Activated CD8-positive, alpha-beta memory T cell treated with anti-CD3 and anti-CD28 coated beads for 24 hours (primary cell): ENCODE data around the gene BATF.
A peak's percentile ranks its signal among the peaks of the same experiment; 100 is the strongest.

Source experiments
- DNase-seq: peaks from one replicate; pipeline ENCODE4 v3.0.0-alpha.2; 2020

The BATF gene

DNA sequence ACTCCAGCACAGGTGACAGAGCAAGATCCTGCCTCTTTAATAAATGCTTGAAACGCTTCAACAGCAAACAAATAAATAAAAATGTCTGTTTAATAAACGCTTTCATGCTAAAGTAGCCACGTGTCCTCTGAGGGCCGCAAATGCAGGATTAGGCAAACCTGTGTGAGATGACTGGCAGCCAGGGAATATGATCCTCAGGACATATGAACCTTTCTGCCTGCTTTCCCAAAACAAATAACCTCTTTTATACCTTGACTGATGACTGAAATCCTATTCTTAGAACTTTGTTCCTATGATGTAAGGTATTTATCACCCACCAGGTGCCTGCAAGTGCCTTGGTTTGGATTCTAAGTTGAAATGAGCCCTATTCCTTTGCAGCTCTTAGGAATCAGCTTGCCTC lies 41.7 kb downstream of the BATF start:
- DNase-seq, result no peak

DNA sequence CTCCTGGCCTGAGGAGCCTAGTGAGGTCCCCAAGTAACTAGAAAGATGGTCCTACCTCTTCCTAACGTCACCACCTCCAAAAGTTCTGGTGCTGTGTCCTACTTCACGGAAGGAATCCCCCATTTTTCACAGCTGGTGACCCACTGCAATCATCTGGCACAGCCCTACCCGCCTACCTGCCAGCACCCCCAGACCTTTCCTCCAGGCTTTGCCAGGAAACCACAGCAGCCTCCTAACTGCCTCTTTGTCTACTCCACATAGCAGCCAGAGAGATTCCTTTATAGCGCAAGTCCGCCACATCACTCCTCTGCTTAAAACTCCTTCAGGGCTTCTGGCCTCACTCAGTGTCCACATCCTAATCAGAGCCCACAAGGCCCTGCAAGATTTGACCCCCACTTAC lies 42.8 kb downstream of the BATF start:
- no peak for DNase-seq

DNA sequence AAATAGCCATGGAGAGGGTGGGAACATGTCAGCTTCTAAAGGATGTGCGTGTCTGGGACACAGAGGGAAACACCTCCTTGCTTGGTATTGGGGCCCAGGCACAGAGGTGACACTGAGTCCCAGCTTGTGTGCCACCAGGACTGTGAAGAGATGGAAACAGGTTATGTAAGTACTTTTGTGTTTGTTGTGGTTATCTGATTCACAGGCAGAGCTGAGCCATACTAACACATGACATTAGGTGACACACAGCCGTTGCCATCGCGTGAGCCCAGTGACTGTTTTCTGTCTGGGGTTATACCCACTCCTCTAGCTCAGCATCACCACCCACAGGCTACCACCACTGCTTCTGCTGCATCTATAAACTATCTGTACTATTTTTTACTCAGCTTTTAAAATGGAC lies 44.1 kb downstream of the BATF start:
- DNase-seq, result peak; percentile 84

DNA sequence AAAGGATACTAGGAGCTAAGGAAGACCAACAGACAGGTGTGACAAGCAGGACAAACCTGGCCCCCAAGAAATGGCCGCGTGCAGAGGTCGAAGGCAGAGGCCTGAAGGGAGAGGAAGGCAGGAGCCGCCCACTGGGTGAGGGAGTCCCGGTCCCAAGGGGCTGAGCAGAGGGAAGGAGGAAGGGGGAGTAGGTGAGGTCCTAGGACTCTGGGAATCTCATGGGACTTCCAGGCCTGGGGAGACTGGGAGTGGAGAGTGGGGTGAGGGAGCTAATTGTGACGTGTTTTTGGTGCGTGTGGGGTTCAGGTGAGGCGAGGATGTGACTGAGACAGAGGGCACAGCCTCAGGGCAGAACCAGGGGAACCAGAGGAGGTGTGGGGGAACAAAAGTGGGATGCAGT lies 44.5 kb downstream of the BATF start:
- DNase-seq, result peak; percentile 81

DNA sequence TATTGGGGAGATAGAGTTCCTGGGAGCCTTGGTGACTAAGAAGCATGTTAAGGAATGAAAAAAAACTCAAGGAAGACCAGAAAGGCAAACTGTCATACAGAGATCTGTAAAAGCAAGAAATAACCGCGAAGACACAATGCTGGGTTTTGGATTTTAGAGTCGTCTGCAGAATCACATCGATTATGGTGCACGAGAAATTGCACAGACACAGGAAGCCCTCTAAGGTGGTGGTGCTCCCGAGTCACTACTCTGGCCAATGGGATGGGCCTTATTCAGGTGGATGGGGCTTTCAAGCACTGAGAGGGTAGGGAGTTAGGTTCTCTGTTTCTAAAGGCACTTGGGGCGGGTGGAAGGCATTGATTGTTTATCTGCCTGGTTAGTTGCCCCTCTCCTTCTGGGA lies 45.9 kb downstream of the BATF start:
- DNase-seq, result no peak

DNA sequence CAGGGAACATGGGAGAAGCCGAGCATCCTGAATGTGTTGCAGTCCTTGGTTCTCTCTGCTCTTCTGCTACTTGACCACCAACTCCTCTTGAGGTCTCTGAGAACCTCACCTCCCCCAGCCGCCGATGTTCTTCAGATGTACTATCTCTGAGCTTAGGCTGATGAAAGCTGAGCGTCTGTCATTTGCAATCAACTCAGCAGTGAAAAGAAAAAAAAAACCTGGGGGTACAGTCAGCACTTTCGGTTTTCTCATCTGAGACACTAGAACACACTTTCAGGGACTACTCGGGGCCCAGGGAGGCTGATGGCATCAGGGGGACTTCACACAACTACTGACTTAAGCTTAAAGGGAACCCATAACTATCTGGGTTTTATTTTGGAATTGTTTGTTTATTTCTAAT lies 46.5 kb downstream of the BATF start:
- no peak for DNase-seq

DNA sequence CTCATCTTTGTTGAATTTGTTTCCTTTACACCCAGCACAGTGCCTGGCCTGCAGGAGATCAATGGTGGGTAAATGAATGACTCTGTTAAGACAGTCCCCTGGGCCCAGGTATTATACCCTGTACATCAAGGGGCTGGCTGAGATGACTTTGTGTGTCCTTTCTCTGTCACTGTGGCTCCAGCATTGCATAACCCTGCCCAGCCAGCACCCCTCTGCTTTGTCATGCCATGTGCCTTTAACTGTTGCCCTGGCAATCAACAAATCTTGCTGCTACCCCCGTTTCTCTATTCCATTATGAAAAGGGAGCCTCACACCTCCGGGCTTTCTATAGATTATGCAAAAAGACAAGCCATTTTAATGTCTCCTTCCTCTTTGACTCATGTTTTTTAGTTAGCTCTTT lies 48.5 kb downstream of the BATF start:
- DNase-seq, result no peak

DNA sequence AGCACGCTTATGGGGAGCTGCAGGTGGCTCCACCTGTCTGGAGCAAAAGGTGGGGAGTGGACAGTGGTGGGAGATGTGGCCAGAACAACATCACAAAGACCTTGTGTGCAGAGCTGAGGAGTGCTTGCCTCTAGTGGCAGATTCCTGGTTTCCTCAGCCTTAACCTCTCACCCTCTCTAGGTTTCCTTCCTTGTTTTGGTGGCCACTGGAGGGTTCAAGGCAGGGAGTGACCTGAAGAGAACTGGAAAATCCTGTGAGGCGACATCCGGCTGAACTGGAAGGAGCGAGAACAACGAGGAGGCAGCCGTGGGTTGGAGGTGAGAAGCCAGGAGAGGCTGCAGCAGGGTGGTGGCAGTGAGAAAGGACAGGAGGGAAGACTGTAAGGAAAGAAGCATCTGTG lies 49.8 kb downstream of the BATF start:
- DNase-seq, result no peak

DNA sequence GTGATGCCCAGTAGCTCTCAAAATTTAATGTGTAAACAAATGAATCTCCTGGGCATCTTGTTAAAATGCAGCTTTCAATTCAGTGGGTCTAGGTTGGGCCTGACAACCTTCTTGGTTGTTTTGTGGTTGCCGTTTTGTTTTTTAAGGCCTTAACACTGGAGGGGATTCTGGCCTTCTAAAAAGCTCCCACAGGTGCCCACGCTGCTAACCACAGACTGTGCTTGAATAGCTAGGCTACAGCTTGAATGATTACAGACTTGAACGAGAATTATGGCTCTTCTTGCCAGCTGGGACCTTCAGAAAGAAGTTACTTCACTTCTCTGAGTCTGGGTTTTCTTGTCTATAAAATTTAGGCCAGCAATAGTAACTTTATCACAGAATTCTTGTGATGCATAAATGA lies 54.8 kb downstream of the BATF start:
- DNase-seq, result no peak

DNA sequence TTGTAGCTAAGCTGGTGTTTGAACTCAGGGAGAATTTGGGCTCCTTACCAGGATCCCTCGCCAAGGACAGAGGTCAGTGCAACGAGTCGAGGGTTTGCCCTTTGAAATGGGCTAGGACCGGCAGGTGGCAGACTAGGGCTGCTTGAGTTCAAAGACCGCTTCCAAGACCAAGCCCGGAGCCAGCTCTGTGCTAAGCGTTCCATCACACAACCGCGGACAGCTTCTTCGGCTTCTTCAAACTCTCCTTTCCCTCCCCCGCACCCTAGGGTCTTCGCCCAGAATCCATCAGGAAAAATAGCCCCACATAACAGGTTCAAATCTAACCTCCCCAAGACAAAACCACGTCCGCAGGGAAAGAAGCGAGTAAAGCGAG lies 55.4 kb downstream of the BATF start:
- peak; percentile 87 for DNase-seq

DNA sequence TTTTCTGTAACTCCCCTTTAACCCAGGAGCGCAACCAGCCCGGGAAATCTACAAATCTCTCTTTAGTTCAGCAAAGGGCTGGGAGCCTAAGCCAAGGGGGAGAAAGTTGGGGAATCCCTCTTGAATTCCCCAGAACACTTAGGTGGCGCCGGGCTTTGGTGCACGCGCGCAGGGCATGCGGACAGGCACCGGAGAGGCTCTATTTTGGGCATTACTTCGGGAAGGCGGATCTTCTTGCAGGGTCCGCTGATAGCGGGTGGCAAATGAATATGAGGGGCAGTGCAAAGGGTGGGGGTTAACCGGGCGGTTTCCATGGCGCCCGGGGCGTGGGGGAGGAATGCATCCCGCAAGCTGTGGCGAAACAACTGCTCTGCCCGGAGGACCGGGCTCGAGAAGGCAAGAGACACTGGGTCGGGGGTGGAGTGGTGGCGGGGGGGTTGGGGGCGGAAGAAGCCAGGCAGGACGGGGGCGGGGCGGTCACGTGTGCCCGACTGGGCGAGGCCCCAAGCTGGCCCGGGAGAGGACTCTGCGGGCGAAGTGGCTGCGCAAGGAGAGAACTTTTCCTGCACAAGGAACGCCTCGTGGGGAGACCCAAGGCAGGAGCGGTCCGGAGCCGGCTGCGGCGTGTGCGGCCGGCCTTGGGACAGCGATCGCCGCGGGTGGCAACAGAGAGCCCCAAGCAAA lies 56.0 kb downstream of the BATF start, which contains the start of gene FLVCR2:
Gene FLVCR2 (plus strand): TSS at position 519 of the 684 bp plus-strand sequence. CDS start 353 bp downstream, outside the sequence.
- DNase-seq, result peak; percentile 80

DNA sequence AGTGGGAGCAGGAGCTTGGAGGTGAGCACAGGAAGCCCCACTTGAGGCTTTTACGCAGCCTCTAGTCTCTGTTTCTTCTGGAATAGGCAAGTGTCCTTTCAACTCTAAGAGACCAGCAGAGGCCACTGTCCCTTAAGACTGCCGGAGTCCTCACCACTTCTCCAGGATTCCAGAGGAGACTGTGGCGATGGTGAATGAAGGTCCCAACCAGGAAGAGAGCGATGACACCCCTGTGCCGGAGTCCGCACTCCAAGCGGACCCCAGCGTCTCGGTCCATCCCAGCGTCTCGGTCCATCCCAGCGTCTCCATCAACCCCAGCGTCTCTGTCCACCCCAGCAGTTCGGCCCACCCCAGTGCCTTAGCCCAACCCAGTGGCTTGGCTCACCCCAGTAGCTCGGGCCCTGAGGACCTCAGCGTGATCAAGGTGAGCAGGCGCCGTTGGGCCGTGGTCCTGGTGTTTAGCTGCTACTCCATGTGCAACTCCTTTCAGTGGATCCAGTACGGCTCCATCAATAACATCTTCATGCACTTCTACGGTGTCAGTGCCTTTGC lies 56.6 kb downstream of the BATF start:
- DNase-seq, result no peak

DNA sequence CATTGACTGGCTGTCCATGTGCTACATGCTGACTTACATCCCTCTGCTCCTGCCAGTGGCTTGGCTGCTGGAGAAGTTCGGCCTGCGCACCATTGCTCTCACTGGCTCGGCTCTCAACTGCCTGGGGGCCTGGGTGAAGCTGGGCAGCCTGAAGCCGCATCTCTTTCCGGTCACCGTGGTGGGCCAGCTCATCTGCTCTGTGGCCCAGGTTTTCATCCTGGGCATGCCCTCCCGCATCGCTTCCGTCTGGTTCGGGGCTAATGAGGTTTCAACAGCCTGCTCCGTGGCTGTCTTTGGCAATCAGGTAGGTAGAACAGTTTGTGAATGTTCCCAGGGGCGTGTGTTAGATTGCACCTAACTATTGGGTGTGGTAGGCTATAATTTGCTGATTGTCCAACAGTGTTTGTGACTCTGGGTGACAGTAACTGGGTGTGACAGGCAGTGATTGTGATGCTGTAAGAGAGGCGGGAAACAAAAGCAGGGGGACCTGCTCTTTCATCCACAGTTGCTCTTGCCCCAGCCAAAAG lies 57.1 kb downstream of the BATF start:
- no peak for DNase-seq

DNA sequence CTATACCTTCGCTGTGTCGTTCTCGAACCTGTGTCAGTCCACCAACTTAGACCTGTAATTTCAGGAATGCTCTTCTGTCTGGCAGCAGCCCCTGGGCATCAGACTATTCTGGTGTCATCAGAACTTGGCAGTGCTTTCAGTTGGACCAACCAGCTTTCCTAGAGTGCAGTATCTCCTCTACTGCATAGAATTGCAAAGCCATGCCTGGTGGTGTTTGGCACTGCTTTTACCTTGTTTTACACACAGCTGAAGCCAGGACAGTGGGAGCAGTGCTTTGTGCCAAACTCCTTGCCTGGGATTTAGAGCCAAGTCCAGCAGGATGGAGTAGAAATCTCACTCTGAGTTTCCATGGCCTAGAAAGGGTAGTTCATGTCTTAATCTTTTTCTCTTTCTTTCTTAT lies 57.6 kb downstream of the BATF start:
- DNase-seq, result no peak

DNA sequence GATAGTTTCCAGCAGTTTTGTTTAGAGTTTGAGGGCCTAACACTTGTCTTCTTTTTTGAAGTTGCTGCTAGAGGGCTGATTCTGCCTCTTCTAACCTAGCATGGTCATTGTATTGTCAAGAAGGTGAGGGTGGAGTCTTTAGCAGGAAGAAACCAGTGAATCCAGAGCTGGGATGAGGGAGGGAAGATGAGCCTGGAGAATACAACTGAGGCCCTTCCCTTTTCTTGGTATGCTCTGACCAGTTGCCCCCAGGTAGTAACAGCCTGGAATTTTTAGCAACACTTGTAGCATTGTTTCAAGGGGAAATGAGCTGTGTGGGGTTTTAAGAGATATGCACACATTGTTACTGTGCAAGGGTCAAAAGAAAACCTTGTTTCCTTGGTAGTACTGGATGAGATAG lies 65.1 kb downstream of the BATF start:
- DNase-seq, result no peak

DNA sequence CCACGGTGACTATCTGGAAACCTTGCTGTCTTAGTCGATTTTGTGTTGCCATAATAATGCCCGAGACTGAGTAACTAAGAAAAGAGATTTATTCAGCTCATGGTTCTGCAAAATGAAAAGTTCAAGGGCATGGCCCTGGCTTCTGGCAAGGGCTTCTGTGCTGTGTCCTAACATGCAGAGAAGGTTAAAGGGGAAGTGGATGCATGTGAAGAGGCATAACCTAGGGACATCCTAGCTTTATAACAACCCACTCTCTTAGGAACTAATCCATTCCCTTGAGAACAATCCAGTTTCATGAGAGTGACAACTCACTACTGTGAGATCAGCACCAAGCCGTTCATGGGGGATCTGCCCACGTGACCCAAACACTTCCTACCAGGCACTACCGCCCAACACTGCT lies 67.7 kb downstream of the BATF start:
- no peak for DNase-seq

DNA sequence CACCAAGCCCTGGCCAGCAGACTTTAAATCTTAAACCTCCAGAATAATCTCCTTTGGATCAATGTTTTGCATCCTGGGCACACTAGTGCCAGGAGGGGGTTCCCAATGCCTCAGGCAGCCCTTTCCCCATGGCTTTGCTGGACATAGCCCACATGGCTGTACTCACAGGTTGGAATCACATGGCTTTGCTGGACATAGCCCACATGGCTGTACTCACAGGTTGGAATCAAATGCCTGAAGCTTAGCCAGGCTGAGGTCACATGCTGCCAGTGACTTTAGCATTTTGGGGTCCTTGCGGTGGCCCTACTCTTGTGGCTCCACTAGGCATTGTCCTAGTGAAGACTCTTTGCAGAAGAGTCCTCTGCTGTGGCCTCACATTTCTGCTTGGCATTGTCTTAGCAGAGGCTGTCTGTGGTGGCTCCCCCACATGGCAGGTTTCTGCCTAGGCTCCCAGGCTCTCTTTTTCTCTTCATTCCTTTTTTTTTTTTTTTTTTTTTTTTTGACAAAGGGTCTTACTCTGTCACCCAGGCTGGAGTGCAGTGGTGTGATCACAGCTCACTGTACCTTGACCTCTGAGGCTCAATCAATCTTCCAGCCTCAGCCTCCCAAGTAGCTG lies 69.2 kb downstream of the BATF start:
- no peak for DNase-seq

DNA sequence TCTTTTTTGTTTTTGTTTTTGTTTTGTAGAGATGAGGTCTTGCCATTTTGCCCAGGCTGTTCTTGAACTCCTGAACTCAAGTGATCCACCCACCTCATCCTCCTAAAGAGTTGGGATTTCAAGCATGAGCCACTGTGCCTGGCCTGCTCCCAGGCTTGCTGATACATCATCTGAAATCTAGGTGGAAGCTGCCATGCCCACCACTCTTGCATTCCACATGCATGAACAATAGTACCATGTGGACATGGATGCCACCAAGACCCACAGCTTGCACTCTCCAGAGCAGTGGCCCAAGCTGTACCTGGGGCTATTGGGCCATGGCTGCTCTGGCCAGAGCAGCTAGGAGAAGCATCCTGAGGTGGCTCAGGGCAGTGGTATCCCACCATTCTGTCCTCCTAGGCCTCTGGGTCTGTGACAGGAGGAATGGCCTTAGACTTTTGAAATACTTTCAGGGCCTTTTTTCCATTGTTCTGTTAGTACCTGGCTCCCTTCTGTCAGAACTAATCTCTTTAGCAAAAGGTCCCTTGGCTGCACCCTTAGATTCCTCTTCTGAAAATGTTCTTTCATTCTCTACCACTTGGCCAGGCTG lies 69.8 kb downstream of the BATF start:
- no peak for DNase-seq

DNA sequence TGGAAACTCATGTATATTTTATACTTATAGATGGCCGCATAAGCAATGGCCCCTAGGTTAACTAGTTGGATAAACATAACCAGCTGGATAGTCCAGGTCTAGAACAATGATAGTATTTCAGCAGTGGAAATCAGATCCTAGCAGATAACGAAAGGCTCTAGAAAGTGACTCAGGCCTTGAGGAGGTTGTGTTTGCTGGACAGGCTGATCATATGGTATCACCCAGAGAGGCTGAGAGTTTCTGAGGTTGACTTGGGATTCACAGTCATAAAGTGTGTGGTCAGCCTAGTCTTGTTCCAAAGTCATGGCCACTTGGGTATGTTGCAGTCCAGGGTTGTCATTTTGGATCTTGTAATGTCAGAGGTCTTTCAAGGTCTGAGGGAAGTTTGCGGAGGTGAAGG lies 73.0 kb downstream of the BATF start:
- DNase-seq, result no peak
